ENCODE measurements around the gene DHRSX. TPM values are rescaled to one million over a fixed set of nuclear protein-coding genes. Genes with fewer than 3 reads are reported as not detected.

Gene DHRSX
- total and polyA plus RNA-seq, 7 experiments from 2014 or later: 15.0 to 26.2 (median 17.6) TPM

DNA sequence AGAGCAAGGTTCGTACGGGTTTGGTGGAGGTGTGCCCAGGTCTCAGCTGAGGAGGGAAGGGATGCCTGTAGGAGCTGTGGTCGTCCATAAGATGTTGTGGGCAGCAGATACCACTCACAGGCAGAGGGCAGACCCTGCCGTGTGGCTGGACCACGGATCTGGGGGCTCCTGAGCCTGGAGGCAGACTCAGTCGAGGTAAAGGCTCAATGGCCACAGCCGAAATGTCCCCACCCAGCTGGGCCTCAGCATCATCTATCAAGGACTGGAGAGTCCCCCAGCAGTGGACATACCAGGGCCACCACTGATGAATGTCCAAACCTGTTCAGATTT is 98.5 kb downstream of the DHRSX start:
- no peak overlapping the region for H3K27ac Mint-ChIP-seq
- Histone ChIP-seq H3K4me1 (ENCODE audit: control insufficient read depth in 2 of 2, insufficient read depth in 2 of 2, low read length in 2 of 2) (no peaks in the 10 kb centered on the region), H3K4me3 (ENCODE audit: low read length) (no peak overlapping the region), H3K27ac (ENCODE audit: low read depth, low read length) (no peak overlapping the region), H3K9me3 (ENCODE audit: control insufficient read depth in 2 of 3, low read length in 3 of 3) (peaks cover 0 to 8% (median 5%) of the 10 kb centered on the region in 3 experiments), H3K27me3 (ENCODE audit: control insufficient read depth in 2 of 2, insufficient read depth in 2 of 2, low read length in 2 of 2) (no peaks in the 10 kb centered on the region), H3K36me3 (ENCODE audit: control insufficient read depth in 2 of 3, insufficient read depth in 3 of 3, low read length in 3 of 3) (peaks cover 0 to 12% (median 0%) of the 10 kb centered on the region in 3 experiments)
- ATAC-seq (no peak), DNase-seq (no peak)
- peaks cover 0 to 10% (median 0%) of the 10 kb centered on the region in 7 donors for H3K4me1 Mint-ChIP-seq
- intact Hi-C loops (cut with micrococcal nuclease): no loop called here
- no peaks in the 10 kb centered on the region for H3K27me3 Mint-ChIP-seq
- CTCF ChIA-PET: no interaction called here
- no peak overlapping the region for H3K4me3 Mint-ChIP-seq
- POLR2A ChIA-PET: no interaction called here
- H3K9me3 Mint-ChIP-seq: peaks cover 0 to 10% (median 2%) of the 10 kb centered on the region in 11 donors
- peaks cover 10 to 58% (median 28%) of the 10 kb centered on the region in 5 donors for H3K36me3 Mint-ChIP-seq

DNA sequence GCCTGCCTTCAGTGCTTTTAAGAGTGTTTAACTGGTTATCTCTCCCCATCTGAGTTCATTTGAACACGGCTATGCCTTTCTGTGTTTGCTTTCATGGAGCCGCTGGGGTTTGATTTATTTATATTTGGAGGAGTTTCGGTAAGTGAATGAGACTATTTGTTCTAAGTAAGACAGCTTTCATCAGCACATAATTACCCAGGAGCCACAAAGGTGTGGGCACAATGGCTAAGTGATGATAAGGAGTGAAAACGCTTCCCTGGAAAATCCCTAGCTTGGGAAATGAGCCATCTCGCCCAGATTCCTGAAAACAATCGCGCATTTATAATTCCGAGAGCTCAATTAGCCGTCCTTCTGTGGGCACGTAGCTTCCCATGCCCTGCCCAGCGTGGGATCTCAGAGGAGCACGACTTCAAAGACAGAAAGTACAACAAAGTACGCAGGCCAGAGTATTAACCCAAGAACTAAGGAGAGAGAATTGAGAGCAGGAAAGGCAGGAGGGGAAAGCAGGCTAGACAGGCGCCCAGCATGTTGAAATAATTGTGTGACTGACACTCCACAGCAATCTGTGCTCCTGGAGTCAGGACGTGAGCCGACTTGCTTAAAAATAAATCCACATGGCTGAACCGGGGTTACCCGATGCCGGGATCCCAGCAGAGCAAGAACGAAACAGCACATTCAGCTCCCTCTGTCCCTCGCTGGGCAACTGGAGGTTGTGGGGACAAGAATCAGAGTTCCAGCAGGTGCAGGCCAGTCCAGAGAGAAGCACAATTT is 99.0 kb downstream of the DHRSX start:
- peaks cover 10 to 58% (median 23%) of the 10 kb centered on the region in 5 donors for H3K36me3 Mint-ChIP-seq
- H3K4me1 ChIP-seq (ENCODE audit: control insufficient read depth in 2 of 2, insufficient read depth in 2 of 2, low read length in 2 of 2): no peaks in the 10 kb centered on the region
- peaks cover 0 to 2% (median under 1%) of the 10 kb centered on the region in 3 experiments for H3K9me3 ChIP-seq (ENCODE audit: control insufficient read depth in 2 of 3, low read length in 3 of 3)
- H3K27ac Mint-ChIP-seq: no peak overlapping the region
- H3K9me3 Mint-ChIP-seq: peaks cover 0 to 4% (median 0%) of the 10 kb centered on the region in 11 donors
- no peaks in the 10 kb centered on the region for H3K27me3 ChIP-seq (ENCODE audit: control insufficient read depth in 2 of 2, insufficient read depth in 2 of 2, low read length in 2 of 2)
- peaks cover 0 to 7% (median 0%) of the 10 kb centered on the region in 3 experiments for H3K36me3 ChIP-seq (ENCODE audit: control insufficient read depth in 2 of 3, insufficient read depth in 3 of 3, low read length in 3 of 3)
- no peak overlapping the region for H3K4me3 Mint-ChIP-seq
- intact Hi-C loops (cut with micrococcal nuclease): no loop called here
- no peak overlapping the region for H3K4me3 ChIP-seq (ENCODE audit: low read length)
- peaks cover 0 to 11% (median 0%) of the 10 kb centered on the region in 7 donors for H3K4me1 Mint-ChIP-seq
- DNase-seq: no peak
- no peak for ATAC-seq
- no peaks in the 10 kb centered on the region for H3K27me3 Mint-ChIP-seq
- H3K27ac ChIP-seq (ENCODE audit: low read depth, low read length): no peak overlapping the region
- POLR2A ChIA-PET: no interaction called here
- CTCF ChIA-PET: no interaction called here

DNA sequence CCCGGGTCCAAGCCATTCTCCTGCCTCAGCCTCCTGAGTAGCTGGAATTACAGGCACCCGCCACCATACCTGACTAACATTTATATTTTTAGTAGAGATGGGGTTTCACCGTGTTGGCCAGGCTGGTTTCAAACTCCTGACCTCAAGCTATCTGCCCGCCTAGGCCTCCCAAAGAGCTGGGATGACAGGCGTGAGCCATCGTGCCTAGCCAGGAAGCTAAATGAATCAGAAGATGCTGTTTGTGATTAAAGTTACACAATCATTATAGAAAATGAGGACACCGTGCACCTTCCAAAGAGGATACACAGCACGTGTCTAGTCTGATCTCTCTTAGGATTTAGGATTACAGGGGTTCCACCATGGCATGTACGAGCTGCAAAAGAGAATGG is 99.6 kb downstream of the DHRSX start:
- intact Hi-C loops (cut with micrococcal nuclease): no loop called here
- POLR2A ChIA-PET: no interaction called here
- H3K4me1 Mint-ChIP-seq: peaks cover 0 to 11% (median 0%) of the 10 kb centered on the region in 7 donors
- Histone ChIP-seq H3K27me3 (ENCODE audit: control insufficient read depth in 2 of 2, insufficient read depth in 2 of 2, low read length in 2 of 2) (no peaks in the 10 kb centered on the region), H3K4me1 (ENCODE audit: control insufficient read depth in 2 of 2, insufficient read depth in 2 of 2, low read length in 2 of 2) (no peaks in the 10 kb centered on the region), H3K9me3 (ENCODE audit: control insufficient read depth in 2 of 3, low read length in 3 of 3) (no peaks in the 10 kb centered on the region), H3K27ac (ENCODE audit: low read depth, low read length) (no peak overlapping the region), H3K36me3 (ENCODE audit: control insufficient read depth in 2 of 3, insufficient read depth in 3 of 3, low read length in 3 of 3) (peaks cover 0 to 4% (median 0%) of the 10 kb centered on the region in 3 experiments), H3K4me3 (ENCODE audit: low read length) (no peak overlapping the region)
- no peaks in the 10 kb centered on the region for H3K9me3 Mint-ChIP-seq
- CTCF ChIA-PET: no interaction called here
- no peak overlapping the region for H3K27ac Mint-ChIP-seq
- ATAC-seq: no peak
- H3K36me3 Mint-ChIP-seq: peaks cover 10 to 57% (median 19%) of the 10 kb centered on the region in 5 donors
- H3K27me3 Mint-ChIP-seq: no peaks in the 10 kb centered on the region
- DNase-seq: no peak
- no peak overlapping the region for H3K4me3 Mint-ChIP-seq

DNA sequence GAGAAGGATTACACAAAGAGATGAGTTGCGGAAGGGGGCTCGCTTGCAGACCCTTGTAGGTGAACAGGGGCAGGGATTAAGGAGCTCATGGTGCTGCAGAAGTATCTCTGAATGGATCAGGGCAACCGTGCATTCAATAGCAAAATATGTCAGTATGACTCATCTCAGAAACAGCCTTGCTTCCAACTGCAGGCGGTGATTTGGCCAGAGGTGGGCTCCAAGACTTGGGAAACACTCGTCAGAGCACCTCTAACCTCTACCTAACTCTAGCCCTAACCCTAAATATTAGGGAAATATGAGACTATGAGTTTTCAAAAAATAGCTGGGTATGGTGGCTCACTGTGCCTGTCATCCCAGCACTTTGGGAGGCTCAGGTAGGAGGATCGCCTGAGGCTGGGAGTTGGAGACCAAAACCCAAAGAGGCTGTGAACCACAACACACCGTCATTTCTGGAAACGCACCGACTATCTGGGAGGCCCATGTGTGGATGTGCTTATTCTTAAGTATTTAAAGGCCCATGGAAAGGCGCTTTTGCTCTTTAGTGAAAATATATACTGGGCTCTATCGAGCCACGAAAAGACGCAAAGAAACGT is 102.6 kb downstream of the DHRSX start:
- intact Hi-C loops (cut with micrococcal nuclease): no loop called here
- Histone ChIP-seq H3K4me1 (ENCODE audit: control insufficient read depth in 2 of 2, insufficient read depth in 2 of 2, low read length in 2 of 2) (no peaks in the 10 kb centered on the region), H3K27ac (ENCODE audit: low read depth, low read length) (no peak overlapping the region), H3K27me3 (ENCODE audit: control insufficient read depth in 2 of 2, insufficient read depth in 2 of 2, low read length in 2 of 2) (no peaks in the 10 kb centered on the region), H3K4me3 (ENCODE audit: low read length) (no peak overlapping the region), H3K9me3 (ENCODE audit: control insufficient read depth in 2 of 3, low read length in 3 of 3) (no peaks in the 10 kb centered on the region), H3K36me3 (ENCODE audit: control insufficient read depth in 2 of 3, insufficient read depth in 3 of 3, low read length in 3 of 3) (peaks cover 0 to 4% (median 0%) of the 10 kb centered on the region in 3 experiments)
- DNase-seq: no peak
- ATAC-seq: no peak
- Mint-ChIP-seq H3K9me3 (no peaks in the 10 kb centered on the region), H3K4me1 (peaks cover 0 to 26% (median 0%) of the 10 kb centered on the region in 7 donors), H3K27me3 (no peaks in the 10 kb centered on the region), H3K27ac (no peak overlapping the region), H3K36me3 (peaks cover 12 to 68% (median 42%) of the 10 kb centered on the region in 5 donors), H3K4me3 (no peak overlapping the region)
- ChIA-PET CTCF (no interaction called here), POLR2A (no interaction called here)

DNA sequence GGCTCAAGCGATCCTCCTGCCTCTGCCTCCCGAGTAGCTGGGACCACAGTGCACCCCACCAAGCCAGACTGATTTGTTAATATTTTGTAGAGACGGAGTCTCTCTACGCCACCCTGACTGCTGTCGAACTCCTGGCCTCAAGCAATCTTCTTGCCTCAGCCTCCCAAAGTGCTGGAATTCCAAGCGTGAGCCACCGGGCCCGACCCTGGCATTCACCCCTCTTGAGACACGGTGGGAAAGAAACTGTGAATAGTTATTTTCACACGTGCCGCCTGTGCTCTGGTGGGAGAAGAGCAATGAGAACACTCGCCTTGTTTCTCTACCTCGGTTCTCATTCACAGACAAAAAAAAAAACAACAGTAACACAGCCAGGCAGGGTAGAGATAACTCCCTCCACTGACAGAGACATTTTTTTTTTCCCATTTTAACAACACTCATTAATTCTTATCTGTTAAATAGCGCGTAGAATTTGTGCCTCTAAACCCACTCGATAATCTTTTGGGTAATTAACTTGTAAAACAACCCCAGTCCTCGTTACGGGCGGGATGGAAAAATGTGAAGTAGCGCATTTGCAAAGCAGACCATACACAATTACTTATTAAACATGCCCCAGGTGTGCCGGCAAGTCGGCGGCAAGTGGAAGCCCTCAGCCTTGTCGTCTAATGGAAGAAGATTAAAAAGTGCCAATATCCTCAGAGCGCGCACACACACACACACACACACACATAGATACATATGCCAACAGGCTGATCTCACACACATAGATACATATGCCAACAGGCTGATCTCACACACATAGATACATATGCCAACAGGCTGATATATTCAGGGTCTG is 103.3 kb downstream of the DHRSX start:
- H3K4me3 Mint-ChIP-seq: no peak overlapping the region
- no peaks in the 10 kb centered on the region for H3K4me1 ChIP-seq (ENCODE audit: control insufficient read depth in 2 of 2, insufficient read depth in 2 of 2, low read length in 2 of 2)
- DNase-seq: no peak
- no peaks in the 10 kb centered on the region for H3K27me3 ChIP-seq (ENCODE audit: control insufficient read depth in 2 of 2, insufficient read depth in 2 of 2, low read length in 2 of 2)
- no peak overlapping the region for H3K27ac ChIP-seq (ENCODE audit: low read depth, low read length)
- H3K9me3 Mint-ChIP-seq: no peaks in the 10 kb centered on the region
- ATAC-seq: no peak
- peaks cover 12 to 65% (median 42%) of the 10 kb centered on the region in 5 donors for H3K36me3 Mint-ChIP-seq
- POLR2A ChIA-PET: no interaction called here
- peaks cover 0 to 4% (median 0%) of the 10 kb centered on the region in 3 experiments for H3K36me3 ChIP-seq (ENCODE audit: control insufficient read depth in 2 of 3, insufficient read depth in 3 of 3, low read length in 3 of 3)
- H3K9me3 ChIP-seq (ENCODE audit: control insufficient read depth in 2 of 3, low read length in 3 of 3): no peaks in the 10 kb centered on the region
- no peak overlapping the region for H3K27ac Mint-ChIP-seq
- intact Hi-C loops (cut with micrococcal nuclease): no loop called here
- no peak overlapping the region for H3K4me3 ChIP-seq (ENCODE audit: low read length)
- no peaks in the 10 kb centered on the region for H3K27me3 Mint-ChIP-seq
- CTCF ChIA-PET: no interaction called here
- H3K4me1 Mint-ChIP-seq: peaks cover 0 to 26% (median 0%) of the 10 kb centered on the region in 7 donors

DNA sequence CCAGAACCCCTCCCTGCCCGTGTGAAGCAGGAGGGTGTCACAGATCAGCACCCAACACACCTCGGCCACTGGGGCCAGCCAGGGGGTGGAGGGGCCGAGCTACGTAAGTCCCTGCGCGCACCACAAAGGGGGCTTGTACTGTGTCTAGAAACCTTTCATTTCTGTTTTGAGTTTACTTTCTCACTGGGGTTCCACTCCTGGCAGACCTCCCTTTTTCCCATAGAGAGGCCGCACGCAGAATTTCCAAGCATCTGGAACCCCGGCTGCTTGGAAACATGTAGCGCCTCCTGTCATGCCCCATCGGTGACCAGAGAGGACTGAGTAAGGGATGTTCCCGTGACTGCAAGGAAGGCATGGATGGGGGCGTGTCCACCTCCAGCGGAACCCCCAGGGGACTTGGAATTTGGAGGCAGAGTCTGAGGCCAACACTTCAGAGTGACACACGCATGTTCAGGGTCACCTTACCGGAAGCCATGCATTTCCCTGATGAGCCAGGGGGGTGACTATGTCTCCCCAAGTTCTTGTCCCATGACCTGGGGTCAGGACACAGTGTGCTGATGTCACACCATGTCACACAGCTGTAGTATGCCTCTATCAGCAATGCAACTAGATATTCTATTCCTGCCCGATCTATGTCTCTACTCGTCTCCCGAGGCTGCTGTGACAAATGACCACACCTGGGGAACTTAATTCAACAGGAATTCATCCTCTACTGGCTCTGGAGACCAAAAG is 105.3 kb downstream of the DHRSX start:
- ATAC-seq: no peak
- Histone ChIP-seq H3K4me1 (ENCODE audit: control insufficient read depth in 2 of 2, insufficient read depth in 2 of 2, low read length in 2 of 2) (no peaks in the 10 kb centered on the region), H3K27me3 (ENCODE audit: control insufficient read depth in 2 of 2, insufficient read depth in 2 of 2, low read length in 2 of 2) (no peaks in the 10 kb centered on the region), H3K36me3 (ENCODE audit: control insufficient read depth in 2 of 3, insufficient read depth in 3 of 3, low read length in 3 of 3) (peaks cover 0 to 16% (median 4%) of the 10 kb centered on the region in 3 experiments), H3K9me3 (ENCODE audit: control insufficient read depth in 2 of 3, low read length in 3 of 3) (peaks cover 0 to 9% (median 0%) of the 10 kb centered on the region in 3 experiments), H3K4me3 (ENCODE audit: low read length) (no peak overlapping the region), H3K27ac (ENCODE audit: low read depth, low read length) (no peak overlapping the region)
- Mint-ChIP-seq H3K27me3 (no peaks in the 10 kb centered on the region), H3K36me3 (peaks cover 21 to 67% (median 45%) of the 10 kb centered on the region in 5 donors), H3K4me3 (no peak overlapping the region), H3K9me3 (peaks cover 4 to 14% (median 6%) of the 10 kb centered on the region in 11 donors), H3K27ac (no peak overlapping the region), H3K4me1 (peaks cover 0 to 19% (median 0%) of the 10 kb centered on the region in 7 donors)
- ChIA-PET CTCF (no interaction called here), POLR2A (no interaction called here)
- intact Hi-C loops (cut with micrococcal nuclease): no loop called here
- DNase-seq: no peak

Data from naive thymus-derived CD4-positive, alpha-beta T cell (primary cell).